Umbilical cord (tissue), 2 donors: ENCODE results near the gene CDC5L. TPM values are rescaled to one million over a fixed set of nuclear protein-coding genes. Genes with fewer than 3 reads are reported as not detected.
A peak's percentile ranks its signal among the peaks of the same experiment; 100 is the strongest.
"Not testable (repeated sequence)": the region's sequence is repeated elsewhere in the genome, so short reads cannot be mapped to it uniquely, and the experiment has no call there.

Experiments
- DNase-seq: peaks from one replicate; pipeline ENCODE4 v3.0.0-alpha.2; 2015; ENCODE audit warnings: low spot score
- total RNA-seq: library from RNA; depleted of rRNA; stranded (reverse); fragments of >200 nt; gene quantifications from one replicate; pipeline ENCODE4 v1.2.3, GENCODE V29; 2014; ENCODE audit warnings: low replicate concordance; ENCODE audit not compliant: insufficient read depth

CDC5L gene
- total RNA-seq, 1 donor from 2014 or later: 25.0 TPM

DNA sequence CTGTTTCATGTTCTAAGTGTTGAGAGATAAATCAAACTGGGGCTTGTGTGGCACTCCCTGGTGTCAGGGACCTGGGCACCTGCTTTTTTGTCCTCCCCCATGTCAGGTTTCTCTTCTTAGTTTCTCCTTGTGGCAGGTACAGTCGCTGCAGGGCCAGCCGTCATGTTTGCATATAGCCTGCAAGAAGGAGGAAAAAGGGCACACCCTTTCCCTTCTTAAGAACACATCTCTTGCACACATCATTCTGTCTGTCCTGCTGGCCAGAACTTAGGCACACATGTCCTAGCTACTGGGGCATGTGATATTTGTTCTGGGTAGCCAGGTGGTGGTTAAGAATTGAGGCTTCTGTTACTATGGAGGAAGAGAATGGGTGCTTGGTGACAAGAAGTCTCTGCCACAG lies 27.9 kb downstream of the CDC5L start:
- no peak for DNase-seq

DNA sequence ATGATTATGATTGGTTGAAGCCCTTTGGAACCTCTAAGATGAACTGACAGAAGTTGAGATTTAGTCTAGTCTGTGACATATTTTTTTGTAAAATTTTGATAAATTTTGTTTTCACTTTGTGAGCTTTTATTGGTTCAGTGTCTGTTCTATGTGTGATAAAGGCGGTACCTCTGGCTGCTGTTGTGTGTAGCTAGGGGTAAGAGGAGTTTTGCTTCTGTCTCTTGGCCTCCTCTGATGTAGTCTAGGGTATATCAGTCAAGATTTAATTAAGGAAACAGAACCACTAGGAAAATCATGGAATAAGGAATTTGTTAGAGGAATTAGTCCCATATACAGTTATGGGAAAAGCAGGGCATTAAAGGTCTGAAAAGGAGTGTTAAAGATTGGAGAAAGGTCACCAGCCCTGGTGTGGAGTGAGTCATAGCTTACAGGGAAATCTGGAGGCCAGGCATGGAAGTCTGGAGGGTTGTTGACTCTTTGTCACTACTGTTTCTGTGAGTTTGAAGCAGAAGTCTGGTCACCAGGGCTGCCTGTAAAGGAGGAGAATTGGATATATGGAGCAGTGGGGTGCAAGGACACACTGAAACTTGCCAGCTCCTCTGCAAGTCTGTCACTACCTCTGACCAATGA lies 28.5 kb downstream of the CDC5L start:
- no peak for DNase-seq

DNA sequence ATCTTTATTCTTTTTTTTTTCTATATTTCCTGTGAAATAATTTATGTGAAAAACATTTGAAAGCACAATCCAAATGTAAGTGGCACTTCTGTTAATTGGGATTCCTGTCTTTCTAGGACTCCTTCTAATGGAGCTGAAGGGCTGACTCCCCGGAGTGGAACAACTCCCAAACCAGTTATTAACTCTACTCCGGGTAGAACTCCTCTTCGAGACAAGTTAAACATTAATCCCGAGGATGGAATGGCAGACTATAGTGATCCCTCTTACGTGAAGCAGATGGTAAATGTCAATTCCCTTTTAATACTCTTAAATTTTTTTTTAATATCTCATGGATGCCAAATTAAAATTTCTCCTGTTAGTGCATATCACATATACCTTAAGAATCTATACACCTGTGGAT lies 35.0 kb downstream of the CDC5L start:
- no peak for DNase-seq

- no peak for DNase-seq
Observed at GRCh38 chr6:44423306-44423705, 35.8 kb downstream of the CDC5L start.

DNA sequence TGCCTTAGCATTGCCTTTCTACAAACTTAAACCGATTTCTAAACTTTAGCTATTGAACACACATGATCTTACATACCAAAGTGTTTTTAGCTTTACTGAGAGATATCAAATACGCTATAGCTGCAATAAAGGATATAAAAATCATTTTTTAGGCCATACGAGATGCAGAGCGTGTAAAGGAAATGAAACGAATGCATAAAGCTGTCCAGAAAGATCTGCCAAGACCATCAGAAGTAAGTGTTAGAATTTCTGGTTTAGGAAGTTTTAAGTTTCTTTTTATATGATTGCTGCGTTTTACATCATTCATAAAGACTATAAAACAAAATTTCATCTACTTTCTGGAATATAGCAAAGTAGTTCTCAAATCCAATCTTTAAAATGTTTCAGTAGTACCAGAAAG lies 38.4 kb downstream of the CDC5L start:
- no peak for DNase-seq

DNA sequence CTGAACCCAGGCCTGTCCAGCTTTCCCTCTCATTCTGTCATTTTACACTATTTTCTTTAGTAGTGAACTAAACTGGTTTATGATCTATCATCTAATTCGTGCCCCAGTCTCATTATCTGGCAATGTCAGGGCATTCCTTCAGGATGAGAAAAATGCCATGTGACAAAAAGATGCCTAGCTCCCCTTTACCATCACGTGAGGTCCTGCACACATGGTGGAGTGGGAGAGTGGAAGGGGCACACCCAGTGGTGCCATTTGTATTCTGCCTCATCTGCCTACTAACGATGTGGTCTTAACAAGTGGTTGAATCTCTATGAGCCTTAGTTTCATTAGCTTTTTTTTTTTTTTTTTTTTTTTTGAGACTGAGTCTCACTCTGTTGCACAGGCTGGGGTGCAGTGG lies 41.2 kb downstream of the CDC5L start:
- DNase-seq: no peak

DNA sequence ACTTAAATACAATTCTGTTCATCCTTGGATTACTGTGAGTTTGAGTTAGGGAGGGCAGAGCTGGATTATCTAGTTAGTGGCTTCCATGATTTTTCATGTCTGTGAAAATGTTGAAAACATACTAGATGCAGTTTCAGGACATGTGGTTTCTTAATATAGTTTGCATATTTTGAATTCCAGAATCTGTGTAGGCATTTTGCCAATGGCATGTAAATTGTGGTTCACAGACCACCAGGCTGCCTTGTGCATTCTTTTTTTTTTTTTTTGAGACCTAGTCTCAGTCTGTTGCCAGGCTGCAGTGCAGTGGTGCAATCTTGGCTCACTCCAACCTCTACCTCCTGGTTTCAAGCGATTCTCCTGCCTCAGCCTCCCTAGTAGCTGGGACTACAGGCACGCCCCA lies 42.8 kb downstream of the CDC5L start:
- DNase-seq: no peak

DNA sequence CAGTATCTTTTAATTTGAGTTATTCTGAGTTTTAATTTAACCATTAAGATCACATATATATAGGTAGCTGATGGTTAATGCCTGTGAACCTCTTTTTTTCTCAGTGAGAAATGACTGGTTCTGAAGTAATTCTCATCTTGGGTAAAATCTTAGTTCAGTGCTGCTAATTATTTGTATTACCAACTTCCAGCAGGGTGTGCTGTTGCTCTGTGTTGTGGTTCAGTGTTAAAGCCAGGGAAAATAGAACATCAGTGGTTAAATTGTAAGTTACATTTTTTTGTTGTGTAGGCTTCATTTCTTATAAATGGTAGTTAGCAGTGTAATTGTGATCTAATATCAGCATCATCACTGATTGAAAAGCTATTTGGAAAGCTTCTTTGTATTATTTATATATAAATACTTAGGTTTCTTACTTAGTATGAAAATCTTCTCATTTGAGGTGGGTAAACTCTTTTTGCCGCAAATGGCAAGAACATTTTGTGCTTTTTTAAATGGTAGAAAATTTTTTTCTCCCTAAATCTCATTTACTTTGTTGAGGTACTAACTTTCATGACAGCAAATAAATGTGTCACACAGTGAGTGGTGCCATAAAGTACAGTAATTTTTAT lies 43.7 kb downstream of the CDC5L start:
- peak; percentile 66 for DNase-seq

DNA sequence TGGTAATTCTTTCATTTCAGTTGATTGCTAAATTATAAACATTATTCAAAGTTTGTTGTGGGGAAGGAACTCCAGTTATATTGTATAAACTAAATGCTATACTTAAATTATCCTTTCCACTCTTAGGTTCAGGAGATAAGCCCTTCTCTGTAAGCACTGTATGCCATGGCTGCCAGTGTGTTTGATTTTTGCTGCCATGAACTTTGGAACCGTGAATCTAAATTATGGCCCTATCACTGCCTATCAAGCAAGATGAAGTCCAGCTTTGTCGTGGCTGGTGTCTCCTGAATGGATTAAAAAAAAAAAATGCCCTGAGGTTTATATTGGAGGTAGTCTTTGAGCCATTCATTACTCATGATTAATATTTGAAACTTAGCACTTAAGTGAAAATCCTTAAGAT lies 44.7 kb downstream of the CDC5L start:
- DNase-seq: no peak

DNA sequence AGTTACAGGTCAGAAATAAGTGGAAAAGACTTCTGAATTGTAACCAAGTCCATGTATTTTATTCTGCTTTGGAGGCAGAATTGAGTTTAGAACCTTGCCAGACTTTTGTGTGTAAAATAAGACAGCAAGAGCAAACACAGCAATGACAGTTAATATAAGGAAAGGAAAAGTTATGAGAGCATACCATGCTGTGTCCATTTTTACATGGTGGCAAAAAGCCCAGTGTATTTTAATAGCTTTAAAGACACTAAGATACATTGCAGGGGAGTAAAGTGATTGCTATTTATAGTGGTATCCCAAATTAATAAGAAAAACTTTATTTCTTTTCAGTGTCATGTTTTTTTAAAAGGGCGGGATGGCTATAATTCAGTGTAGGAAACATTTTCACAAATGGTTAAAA lies 45.2 kb downstream of the CDC5L start:
- peak; percentile 21 for DNase-seq

GRCh38 chr6:44435500-44435899 lies 48.0 kb downstream of the CDC5L start:
- DNase-seq: no peak

DNA sequence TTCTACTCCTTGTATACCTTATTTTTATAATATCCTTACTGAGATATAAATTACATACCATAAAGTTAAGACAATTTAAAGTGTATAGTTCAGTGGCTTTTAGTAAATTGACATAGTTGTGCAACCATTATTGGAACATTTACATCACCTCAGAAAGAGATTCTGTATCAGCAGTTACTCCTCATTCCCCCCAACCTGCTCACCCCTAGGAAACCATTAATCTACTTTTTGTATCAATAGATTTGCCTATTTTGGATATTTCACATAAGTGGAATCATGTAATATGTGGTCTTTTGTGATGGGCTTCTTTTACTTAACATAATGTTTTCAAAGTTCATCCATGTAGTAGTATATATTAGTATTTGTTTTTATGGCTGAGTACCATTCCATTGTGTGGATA lies 51.3 kb downstream of the CDC5L start:
- no peak for DNase-seq

- DNase-seq: no peak
Observed at GRCh38 chr6:44439270-44440045, 52.0 kb downstream of the CDC5L start.

DNA sequence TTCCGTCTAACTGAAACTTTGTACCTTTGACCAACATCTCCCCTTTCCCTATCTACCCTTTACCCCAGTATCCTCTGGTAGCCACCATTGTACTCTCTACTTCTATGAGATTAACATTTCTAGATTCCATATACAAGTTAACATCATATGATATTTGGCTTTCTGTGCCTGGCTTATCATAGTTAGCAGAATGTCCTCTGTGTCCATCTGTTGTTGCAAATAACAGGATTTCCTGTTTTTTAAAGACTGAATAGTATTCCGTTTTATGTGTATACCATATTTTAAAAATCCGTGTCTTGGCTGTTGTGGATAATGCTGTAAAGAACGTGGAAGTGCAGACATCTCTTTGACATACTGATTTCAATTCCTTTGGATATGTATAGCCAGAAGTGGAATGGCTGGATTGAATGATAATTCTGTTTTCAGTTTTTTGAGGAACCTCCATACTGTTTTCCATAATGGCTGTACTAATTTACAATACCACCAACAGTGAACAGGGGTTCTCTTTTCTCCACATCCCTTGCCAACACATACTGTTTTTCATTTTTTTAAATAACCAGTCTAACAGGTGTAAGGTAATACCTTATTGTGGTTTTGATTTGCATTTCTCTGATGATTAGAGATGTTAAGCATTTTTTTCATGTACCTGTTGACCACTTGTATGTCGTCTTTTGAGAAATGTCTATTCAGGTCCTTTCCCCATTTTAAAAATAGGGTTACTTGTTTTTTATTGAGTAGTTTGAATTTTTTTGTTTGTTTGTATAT lies 53.8 kb downstream of the CDC5L start:
- DNase-seq: no peak

DNA sequence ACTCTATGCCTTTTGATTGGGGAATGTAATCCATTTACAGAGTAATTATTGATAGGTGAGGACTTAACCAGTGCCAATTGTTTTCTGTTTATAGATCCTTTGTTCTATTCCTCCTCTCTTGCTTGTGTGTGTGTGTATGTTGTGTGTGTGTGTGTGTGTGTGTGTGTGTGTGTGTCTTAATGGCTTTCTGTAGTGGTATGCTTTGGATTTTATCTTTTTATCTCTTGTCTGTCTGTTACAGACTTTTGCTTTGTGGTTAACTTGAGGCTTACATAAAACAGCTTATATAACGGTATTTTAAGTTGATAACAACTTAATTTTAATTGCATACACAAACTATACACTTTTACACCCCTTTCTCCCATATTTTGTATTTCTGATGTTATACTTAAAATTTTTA lies 54.7 kb downstream of the CDC5L start:
- no peak for DNase-seq

DNA sequence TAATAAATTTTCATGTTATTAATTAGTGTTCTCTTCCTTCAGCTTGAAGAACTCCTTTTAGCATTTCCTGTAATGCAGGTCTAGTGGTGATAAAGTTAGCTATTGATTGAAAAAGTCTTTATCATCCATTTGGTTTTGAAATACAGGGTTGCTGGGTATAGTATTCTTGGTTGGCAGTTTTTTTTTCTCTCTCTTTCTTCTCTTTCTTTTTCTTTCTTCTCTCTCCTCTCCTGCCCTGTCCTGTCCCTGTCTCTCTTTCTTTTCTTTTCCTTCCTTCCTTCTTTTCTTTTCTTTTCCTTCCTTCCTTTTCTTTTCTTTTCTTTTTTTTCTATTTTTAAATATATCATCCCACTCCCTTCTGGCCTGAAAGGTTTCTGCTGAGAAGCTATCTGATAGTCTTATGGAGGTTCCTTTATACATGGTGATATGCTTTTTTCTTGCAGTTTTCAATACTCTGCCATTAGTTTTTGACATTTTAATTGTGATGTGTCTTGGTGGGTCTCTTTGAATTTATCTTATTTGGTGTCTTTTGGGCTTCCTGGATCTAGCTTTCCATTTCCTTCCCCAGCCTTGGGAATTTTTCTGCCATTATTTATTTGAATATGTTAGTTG lies 55.4 kb downstream of the CDC5L start:
- no peak for DNase-seq

GRCh38 chr6:44444853-44445252 lies 57.3 kb downstream of the CDC5L start:
- no peak for DNase-seq

DNA sequence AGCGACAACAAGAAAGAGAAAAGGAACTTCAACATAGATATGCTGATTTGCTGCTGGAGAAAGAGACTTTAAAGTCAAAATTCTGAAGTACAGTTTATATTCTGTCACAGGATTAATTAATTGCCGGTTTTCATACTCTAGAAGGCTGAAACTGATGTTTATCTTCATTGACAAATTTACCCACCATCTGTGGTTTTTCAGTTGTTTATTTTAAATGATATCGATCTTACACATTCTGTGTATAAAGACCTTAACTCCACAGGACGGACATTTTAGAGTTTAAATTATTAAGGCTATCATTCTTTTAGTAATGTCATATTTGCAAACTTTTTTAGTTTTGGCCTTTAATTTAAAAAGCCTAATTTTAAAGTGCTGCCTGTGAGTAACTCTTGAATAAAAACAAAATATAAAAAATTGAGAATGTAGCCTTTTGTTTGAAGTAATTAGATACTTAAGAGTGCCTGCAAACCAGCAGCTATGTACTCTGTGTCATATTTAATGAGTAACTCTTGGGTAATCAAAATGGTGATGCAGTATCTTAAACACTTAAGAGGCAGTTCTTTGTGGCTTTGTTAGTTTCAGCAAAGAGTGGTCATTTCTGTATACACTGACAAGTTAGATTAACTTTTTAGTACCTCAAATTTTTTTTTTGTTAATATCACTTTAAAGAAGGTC lies 59.3 kb downstream of the CDC5L start:
- DNase-seq: no peak

GRCh38 chr6:44449181-44449580 lies 61.7 kb downstream of the CDC5L start:
- not testable (repeated sequence) for DNase-seq

DNA sequence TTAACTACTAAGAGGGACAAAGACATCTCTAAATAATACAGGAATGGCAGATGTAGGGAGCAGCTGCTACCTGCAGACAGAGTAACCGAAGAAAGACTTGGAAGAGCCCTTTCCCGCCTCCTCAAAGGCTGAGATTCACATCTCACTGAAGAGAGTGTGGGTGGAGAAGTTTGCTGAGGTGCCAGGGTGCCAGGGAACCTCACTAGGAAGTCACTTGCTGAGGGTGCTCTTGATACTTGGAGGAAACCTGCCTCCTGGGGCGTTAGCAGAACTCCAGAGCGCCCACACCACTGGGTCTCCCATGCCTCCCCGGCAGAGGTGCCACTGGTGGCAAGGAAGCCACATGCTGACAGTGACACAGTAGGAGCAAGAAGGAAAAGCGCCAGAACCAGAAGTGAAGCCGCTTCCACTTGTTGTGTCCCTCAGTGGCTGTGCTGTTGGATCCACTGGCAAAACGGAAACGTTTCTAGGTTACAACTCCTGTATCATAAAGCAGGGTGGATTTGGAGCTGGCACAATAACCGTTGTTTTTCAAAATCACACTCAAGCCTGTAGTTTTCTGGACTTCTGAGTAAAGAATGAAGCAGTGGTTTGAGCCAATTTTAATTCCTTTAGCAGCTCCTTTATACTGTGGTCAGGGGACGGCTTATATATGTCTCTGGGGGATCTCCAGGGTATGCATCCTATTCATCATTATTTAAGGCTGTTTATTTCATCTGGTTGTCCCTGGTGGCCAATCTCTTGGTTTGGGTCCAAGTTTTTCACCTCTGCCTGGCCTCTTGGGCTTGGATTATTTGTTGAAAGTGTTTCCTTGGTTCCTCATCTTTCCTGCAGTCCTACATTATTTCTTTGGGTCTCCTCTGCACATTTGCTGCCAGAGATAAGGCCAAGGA lies 64.5 kb downstream of the CDC5L start:
- no peak for DNase-seq
